H1 (cell line): ENCODE measurements around the gene ASIC5. TPM values are rescaled to one million over a fixed set of nuclear protein-coding genes. Genes with fewer than 3 reads are reported as not detected.

Experiments
- CTCF ChIA-PET: fragments of 300-600 bp; sonication (Branson Sonifier 250); formaldehyde crosslinking; loops from one replicate; lab custom pipeline; 2021; ENCODE audit not compliant: partially characterized antibody; lab: Charles Lee
- POLR2A ChIA-PET: fragments of 300-600 bp; sonication (Branson Sonifier 250); formaldehyde crosslinking; loops from one replicate; lab custom pipeline; 2021; ENCODE audit warnings: inconsistent platforms; ENCODE audit not compliant: partially characterized antibody; lab: Charles Lee
- DNase-seq, 2 experiments: peaks; one replicate each; pipeline versions ENCODE4 v3.0.0 to v3.0.0-alpha.2; 2010 to 2022; ENCODE audit warnings: low spot score in 2 of 2, low read depth in 1 of 2, mixed read lengths in 1 of 2
- FAIRE-seq: peaks from 2 replicates; lab custom pipeline; 2011; peaks lifted over from hg19 to GRCh38; lab: Jason Lieb, UNC
- H2AFZ ChIP-seq: 2 replicates; pipeline ENCODE4 v1.8.1; 2012; ENCODE audit warnings: low read length, inconsistent platforms
- H2AK5ac ChIP-seq: 2 replicates; pipeline ENCODE4 v1.6.1; 2013; ENCODE audit warnings: low read depth, low read length
- H2BK120ac ChIP-seq: replicated peaks from 2 replicates; pipeline ENCODE3; 2013; ENCODE audit warnings: low read depth, low read length, inconsistent platforms
- H2BK12ac ChIP-seq: 2 replicates; pipeline ENCODE4 v1.6.1; 2013; ENCODE audit warnings: low read depth, low read length
- H2BK15ac ChIP-seq: 2 replicates; pipeline ENCODE4 v1.6.1; 2013; ENCODE audit warnings: low read length
- H2BK20ac ChIP-seq: 2 replicates; pipeline ENCODE4 v1.6.1; 2013; ENCODE audit warnings: low read length
- H2BK5ac ChIP-seq: 2 replicates; pipeline ENCODE4 v1.6.1; 2013; ENCODE audit warnings: low read depth, low read length
- H3K14ac ChIP-seq: 2 replicates; pipeline ENCODE4 v1.6.1; 2013; ENCODE audit warnings: inconsistent platforms; ENCODE audit not compliant: insufficient read length
- H3K18ac ChIP-seq: 2 replicates; pipeline ENCODE4 v1.6.1; 2013; ENCODE audit warnings: low read length; ENCODE audit errors: extremely low read depth
- H3K23ac ChIP-seq: 2 replicates; pipeline ENCODE4 v1.6.1; 2013; ENCODE audit warnings: inconsistent platforms; ENCODE audit not compliant: insufficient read length
- H3K23me2 ChIP-seq: 2 replicates; pipeline ENCODE4 v1.6.1; 2013; ENCODE audit warnings: low read depth, low read length
- H3K27ac ChIP-seq: 2 replicates; pipeline ENCODE4 v1.6.1; 2011; ENCODE audit warnings: low read depth, low read length, inconsistent platforms
- H3K27me3 ChIP-seq, 4 experiments: replicated peaks in 1 of 4; 1 replicate in 1 of 4; 2 replicates in 3 of 4; pipeline versions ENCODE4 v1.6.1 to v1.8.1; 2011 to 2013; ENCODE audit warnings: low read length in 3 of 4, mild to moderate bottlenecking in 3 of 4, inconsistent platforms in 2 of 4, mixed read lengths in 2 of 4, moderate library complexity in 1 of 4; ENCODE audit not compliant: control insufficient read depth in 3 of 4, insufficient read depth in 3 of 4; ENCODE audit errors: extremely low read depth in 1 of 4
- H3K36me3 ChIP-seq, 4 experiments: 2 replicates each; pipeline versions ENCODE4 v1.6.1 to v1.8.1; 2011 to 2013; ENCODE audit warnings: mild to moderate bottlenecking in 4 of 4, low read length in 3 of 4, moderate library complexity in 2 of 4, control low read depth in 1 of 4, inconsistent platforms in 1 of 4; ENCODE audit not compliant: insufficient read depth in 4 of 4, control insufficient read depth in 2 of 4
- H3K4ac ChIP-seq: replicated peaks from 2 replicates; pipeline ENCODE3; 2013; ENCODE audit warnings: low read length, low read depth, mixed read lengths, inconsistent platforms; ENCODE audit not compliant: insufficient read length
- H3K4me1 ChIP-seq, 4 experiments: replicated peaks in 1 of 4; 1 replicate in 1 of 4; 2 replicates in 3 of 4; pipeline versions ENCODE4 v1.6.1 to v1.8.1; 2011 to 2013; ENCODE audit warnings: low read length in 3 of 4, inconsistent platforms in 2 of 4, mixed read lengths in 1 of 4; ENCODE audit not compliant: insufficient read depth in 4 of 4, control insufficient read depth in 3 of 4
- H3K4me2 ChIP-seq, 2 experiments: 2 replicates each; pipeline versions ENCODE4 v1.6.1 to v1.8.1; 2011 to 2013; ENCODE audit warnings: low read depth in 2 of 2, low read length in 2 of 2, control low read depth in 1 of 2, inconsistent platforms in 1 of 2, mild to moderate bottlenecking in 1 of 2; ENCODE audit not compliant: insufficient read depth in 1 of 2
- H3K4me3 ChIP-seq, 4 experiments: fragments of 200-600, 300-600 bp in 1 of 4; sonication (generic), shearing (Covaris generic), sonication (Bioruptor Twin) in 1 of 4; 2 replicates each; pipeline versions ENCODE4 v1.5.1 to v1.8.1; 2011 to 2016; ENCODE audit warnings: low read length in 4 of 4, low read depth in 3 of 4, control low read depth in 2 of 4, inconsistent platforms in 2 of 4, mild to moderate bottlenecking in 2 of 4, mixed read lengths in 1 of 4, moderate library complexity in 1 of 4; ENCODE audit not compliant: insufficient read depth in 2 of 4; ENCODE audit errors: extremely low read depth in 1 of 4
- H3K56ac ChIP-seq: replicated peaks from 2 replicates; pipeline ENCODE3; 2013; ENCODE audit warnings: low read depth, mild to moderate bottlenecking, mixed read lengths, low read length, inconsistent platforms; ENCODE audit not compliant: insufficient read length
- H3K79me1 ChIP-seq: 2 replicates; pipeline ENCODE4 v1.6.1; 2013; ENCODE audit warnings: low read depth, low read length, control low read depth
- H3K79me2 ChIP-seq, 2 experiments: 2 replicates each; pipeline versions ENCODE4 v1.6.1 to v1.8.1; 2012 to 2013; ENCODE audit warnings: low read length in 2 of 2, mild to moderate bottlenecking in 2 of 2, inconsistent platforms in 1 of 2; ENCODE audit not compliant: insufficient read depth in 2 of 2, control insufficient read depth in 1 of 2
- H3K9ac ChIP-seq, 4 experiments: replicated peaks in 1 of 4; 1 replicate in 1 of 4; 2 replicates in 3 of 4; pipeline versions ENCODE4 v1.6.1 to v1.8.1; 2011 to 2013; ENCODE audit warnings: low read depth in 3 of 4, low read length in 3 of 4, control low read depth in 2 of 4, mild to moderate bottlenecking in 2 of 4, moderate library complexity in 2 of 4, inconsistent platforms in 1 of 4; ENCODE audit errors: extremely low read depth in 1 of 4
- H3K9me3 ChIP-seq, 2 experiments: 2 replicates each; pipeline versions ENCODE4 v1.6.1 to v1.8.1; 2012 to 2013; ENCODE audit warnings: mild to moderate bottlenecking in 2 of 2, moderate library complexity in 2 of 2, control low read depth in 1 of 2, inconsistent platforms in 1 of 2, low read depth in 1 of 2, low read length in 1 of 2, mixed read lengths in 1 of 2; ENCODE audit not compliant: insufficient read depth in 2 of 2
- H4K20me1 ChIP-seq, 2 experiments: replicated peaks in 1 of 2; 2 replicates each; pipeline versions ENCODE3 to v1.8.1; 2011 to 2013; ENCODE audit warnings: inconsistent platforms in 2 of 2, low read length in 2 of 2, mild to moderate bottlenecking in 1 of 2; ENCODE audit not compliant: insufficient read depth in 2 of 2, control insufficient read depth in 1 of 2
- H4K5ac ChIP-seq: 2 replicates; pipeline ENCODE4 v1.6.1; 2013; ENCODE audit warnings: low read length, low read depth, mixed read lengths, inconsistent platforms; ENCODE audit not compliant: insufficient read length
- H4K8ac ChIP-seq: 2 replicates; pipeline ENCODE4 v1.8.0; 2013; ENCODE audit warnings: mild to moderate bottlenecking, moderate library complexity, low read length, inconsistent platforms; ENCODE audit not compliant: insufficient read depth; ENCODE audit errors: extremely low read depth
- H4K91ac ChIP-seq: replicated peaks from 2 replicates; pipeline ENCODE3; 2013; ENCODE audit warnings: low read length, mixed read lengths, inconsistent platforms; ENCODE audit not compliant: insufficient read length
- CHD1 ChIP-seq: IDR thresholded peaks from 2 replicates; pipeline ENCODE4 v1.6.1; 2012; ENCODE audit warnings: low read depth, low read length, improper control_type of control experiment
- CREB1 ChIP-seq: IDR thresholded peaks from 2 replicates; pipeline ENCODE4 v1.6.1; 2012; ENCODE audit warnings: inconsistent platforms
- CTBP2 ChIP-seq: IDR thresholded peaks from 2 replicates; pipeline ENCODE4 v1.7.0; 2011; ENCODE audit warnings: borderline replicate concordance, mild to moderate bottlenecking, moderate library complexity, mixed read lengths, low read length; ENCODE audit not compliant: insufficient read depth, insufficient read length
- CTCF ChIP-seq, 3 experiments: IDR thresholded peaks; 1 replicate in 2 of 3; 2 replicates in 1 of 3; pipeline versions ENCODE4 v1.5.1 to v1.6.1; 2011; ENCODE audit warnings: low read length in 3 of 3, mild to moderate bottlenecking in 3 of 3, inconsistent platforms in 2 of 3, low read depth in 1 of 3, moderate library complexity in 1 of 3; ENCODE audit not compliant: insufficient read depth in 1 of 3; ENCODE audit errors: control extremely low read depth in 1 of 3
- E2F6 ChIP-seq: IDR thresholded peaks from 2 replicates; pipeline ENCODE4 v1.6.1; 2012; ENCODE audit warnings: inconsistent platforms
- KDM1A ChIP-seq: fragments of 200-600, 300-600 bp; sonication (generic); IDR thresholded peaks from 2 replicates; pipeline ENCODE4 v1.7.1; 2016; ENCODE audit warnings: mild to moderate bottlenecking, low read length, borderline replicate concordance
- PHF8 ChIP-seq: fragments of 200-600 bp; sonication (generic); conservative IDR thresholded peaks from 2 replicates; pipeline ENCODE4 v1.7.1; 2012; ENCODE audit warnings: low read depth, mild to moderate bottlenecking, inconsistent platforms, low read length, moderate library complexity
- POU5F1 ChIP-seq: IDR thresholded peaks from 2 replicates; pipeline ENCODE4 v1.6.1; 2011; ENCODE audit warnings: low read depth, mild to moderate bottlenecking, low read length, moderate library complexity
- SP2 ChIP-seq: IDR thresholded peaks from 2 replicates; pipeline ENCODE4 v1.6.1; 2012; ENCODE audit warnings: mild to moderate bottlenecking, low read length, inconsistent platforms
- TCF12 ChIP-seq: IDR thresholded peaks from 2 replicates; pipeline ENCODE4 v1.6.1; 2011; ENCODE audit warnings: low read depth, mild to moderate bottlenecking, low read length
- WGBS, 2 experiments: shearing (Covaris generic) in 1 of 2; methylation state at CpG; one replicate each; pipeline versions ENCODE4 v1.1.6 to v1.1.7; 2013 to 2015; ENCODE audit warnings: low lambda C conversion rate in 2 of 2, mixed read lengths in 2 of 2, inconsistent platforms in 1 of 2, low coverage in 1 of 2, missing lambda C conversion rate in 1 of 2; ENCODE audit not compliant: insufficient replicate concordance in 2 of 2, insufficient coverage in 1 of 2, insufficient read length in 1 of 2; ENCODE audit errors: extremely low coverage in 1 of 2, missing lambda C conversion rate in 1 of 2; 5-methylcytosine and 5-hydroxymethylcytosine counted together
- polyA plus RNA-seq, 7 experiments: library from polyadenylated mRNA; depleted of rRNA in 3 of 7; stranded (reverse) in 5 of 7; unstranded in 2 of 7; fragments of >200 nt in 5 of 7; fragments of 200-250 nt in 2 of 7; gene quantifications; 1 replicate in 5 of 7; 2 replicates in 1 of 7; 4 replicates in 1 of 7; pipeline versions ENCODE4 v1.2.1 to v1.2.3, GENCODE V29; 2011 to 2013; ENCODE audit warnings: missing spikeins in 2 of 7, mixed read lengths in 2 of 7
- total RNA-seq: library from RNA; stranded (reverse); fragmentation: NEBNext Ultra II Directional; extraction: Animal tissue kit (Norgen Biotek cat#: 25700); gene quantifications from 2 replicates; pipeline ENCODE4 v1.2.1, GENCODE V29; 2021

The ASIC5 gene
- total and polyA plus RNA-seq, 2 of the 8 experiments (the other 6 are each of a cell fraction or from before 2014, with no cell fraction given): not detected

GRCh38 chr4:155800685-155801343 is 65.3 kb downstream of the ASIC5 start:
- Histone ChIP-seq H2AK5ac (no peak overlapping the region), H3K79me1 (no peaks in the 10 kb centered on the region), H2AFZ (no peak overlapping the region), H3K23ac (no peak overlapping the region), H3K4me3 (no peak overlapping the region), H3K14ac (no peak overlapping the region), H4K8ac (no peak overlapping the region), H3K23me2 (no peaks in the 10 kb centered on the region), H3K9me3 (no peaks in the 10 kb centered on the region), H2BK15ac (no peak overlapping the region), H3K79me2 (no peaks in the 10 kb centered on the region), H3K56ac (no peak overlapping the region), H3K27ac (no peak overlapping the region), H3K18ac (no peak overlapping the region), H2BK20ac (no peak overlapping the region), H3K27me3 (no peaks in the 10 kb centered on the region), H2BK120ac (no peak overlapping the region), H3K4me1 (peaks cover 0 to 2% (median 0%) of the 10 kb centered on the region in 4 experiments; a peak in 1 of 7 replicates), H2BK5ac (no peak overlapping the region), H4K5ac (no peak overlapping the region), H4K91ac (no peak overlapping the region), H4K20me1 (no peaks in the 10 kb centered on the region), H3K4me2 (no peak overlapping the region), H3K9ac (no peak overlapping the region), H3K36me3 (no peaks in the 10 kb centered on the region), H2BK12ac (no peak overlapping the region), H3K4ac (no peak overlapping the region)
- ChIA-PET CTCF (interaction anchor here (0.6 to 1.8 kb wide), 8 partner anchors 8 to 398 kb away, joined by 3 to 8 read pairs (median 4); no protein-coding TSS in a partner anchor), POLR2A (no interaction called here)
- DNase-seq (no peak), FAIRE-seq (no peak)
- WGBS, 2 experiments: 89% methylated on average over 7 of the region's 7 CpGs; no CpG with 5 or more reads in 1 of the 2 experiments
- TF ChIP-seq CTCF (IDR thresholded peaks at IDR 0.05; ENCODE audit: control extremely low read depth in 1 of 3, insufficient read depth in 1 of 3, low read depth in 1 of 3, low read length in 3 of 3): no peak
- no peak for TF ChIP-seq SP2
- no peak for TF ChIP-seq PHF8
- TF ChIP-seq E2F6: no peak
- no peak for TF ChIP-seq CTBP2
- TF ChIP-seq KDM1A: no peak
- no peak for TF ChIP-seq CREB1
- no peak for TF ChIP-seq CHD1
- TF ChIP-seq POU5F1: no peak
- no peak for TF ChIP-seq TCF12
